Activated CD4-positive, alpha-beta T cell treated with anti-CD3 and anti-CD28 coated beads, Interleukin-2, amount 10 ng/mL, durations not matched to agents 7 days and 5 days (primary cell): ENCODE results near the gene PIGO. TPM values are rescaled to one million over a fixed set of nuclear protein-coding genes. Genes with fewer than 3 reads are reported as not detected.
A peak's percentile ranks its signal among the peaks of the same experiment; 100 is the strongest.

Experiments
- CTCF ChIA-PET: fragments of 350-600 bp; sonication (Branson Sonifier 250); formaldehyde crosslinking; loops from one replicate; lab custom pipeline; 2021; ENCODE audit warnings: antibody characterized with exemption; lab: Charles Lee
- POLR2A ChIA-PET: fragments of 350-600 bp; sonication (Branson Sonifier 250); formaldehyde crosslinking; loops from one replicate; lab custom pipeline; 2021; ENCODE audit warnings: antibody characterized with exemption; lab: Charles Lee
- DNase-seq: peaks from one replicate; pipeline ENCODE4 v3.0.0-alpha.2; 2020
- H3K27ac Mint-ChIP-seq: one replicate; pipeline ENCODE4 v1.8.0; 2021; ENCODE audit warnings: mild to moderate bottlenecking, moderate library complexity, mixed read lengths
- H3K27me3 Mint-ChIP-seq: one replicate; pipeline ENCODE4 v1.8.0; 2021; ENCODE audit warnings: mixed read lengths
- H3K36me3 Mint-ChIP-seq: one replicate; pipeline ENCODE4 v1.8.0; 2021; ENCODE audit warnings: low read depth, mixed read lengths
- H3K4me1 Mint-ChIP-seq: one replicate; pipeline ENCODE4 v1.8.0; 2021; ENCODE audit warnings: mixed read lengths
- H3K4me3 Mint-ChIP-seq: one replicate; pipeline ENCODE4 v1.8.0; 2021; ENCODE audit warnings: mild to moderate bottlenecking, moderate library complexity, mixed read lengths
- H3K9me3 Mint-ChIP-seq: one replicate; pipeline ENCODE4 v1.8.0; 2021; ENCODE audit warnings: mixed read lengths
- total RNA-seq, 2 experiments: library from RNA; stranded (reverse); gene quantifications; one replicate each; pipeline ENCODE4 v1.2.3, GENCODE V29; 2021

Gene PIGO
- total RNA-seq, 2 experiments from 2014 or later, result 22.0 to 29.0 TPM

GRCh38 chr9:35114113-35114839 lies 17.9 kb upstream of the PIGO start:
- Mint-ChIP-seq H3K27me3 (no peaks in the 10 kb centered on the region), H3K4me1 (peaks cover 57% of the 10 kb centered on the region), H3K36me3 (peaks cover 6% of the 10 kb centered on the region), H3K9me3 (no peaks in the 10 kb centered on the region), H3K4me3 (peak overlapping the region; percentile 96), H3K27ac (peak overlapping the region; percentile 95)
- peak; percentile 90 for DNase-seq
- POLR2A ChIA-PET, result interaction anchor here (0.5 kb wide), 1 partner anchor 125 kb away, joined by 4 read pairs; the partner anchor contains the start of gene DNAJB5
- CTCF ChIA-PET, result interaction anchor here (0.6 to 4.7 kb wide), 4 partner anchors 10 to 627 kb away, joined by 3 to 39 read pairs (median 6); partner anchors contain the start of genes PIGO and STOML2

GRCh38 chr9:35112257-35113020 lies 16.0 kb upstream of the PIGO start:
- Mint-ChIP-seq H3K4me1 (peaks cover 64% of the 10 kb centered on the region), H3K27me3 (no peaks in the 10 kb centered on the region), H3K4me3 (peak overlapping the region; percentile 73), H3K27ac (peak overlapping the region; percentile 77), H3K36me3 (peaks cover 11% of the 10 kb centered on the region), H3K9me3 (no peaks in the 10 kb centered on the region)
- CTCF ChIA-PET, result interaction anchor here (1.0 to 3.6 kb wide), 5 partner anchors 9 to 213 kb away, joined by 3 to 16 read pairs (median 3); partner anchors contain the start of genes PIGO and STOML2
- POLR2A ChIA-PET, result interaction anchor here (1.9 kb wide), 1 partner anchor 9 kb away, joined by 6 read pairs; the partner anchor contains the start of gene STOML2
- no peak for DNase-seq

GRCh38 chr9:35111001-35111933 lies 14.9 kb upstream of the PIGO start:
- CTCF ChIA-PET, result interaction anchor here (1.0 to 3.6 kb wide), 6 partner anchors 8 to 211 kb away, joined by 3 to 16 read pairs (median 3); partner anchors contain the start of genes PIGO, STOML2 and UNC13B
- H3K36me3 Mint-ChIP-seq, result peaks cover 15% of the 10 kb centered on the region
- peaks cover 56% of the 10 kb centered on the region for H3K4me1 Mint-ChIP-seq
- peak overlapping the region; percentile 77 for H3K27ac Mint-ChIP-seq
- DNase-seq, result peak; percentile 97
- H3K9me3 Mint-ChIP-seq, result no peaks in the 10 kb centered on the region
- no peaks in the 10 kb centered on the region for H3K27me3 Mint-ChIP-seq
- peak overlapping the region; percentile 73 for H3K4me3 Mint-ChIP-seq
- POLR2A ChIA-PET, result interaction anchor here (0.8 to 1.9 kb wide), 2 partner anchors 8 to 51 kb away, joined by 5 to 6 read pairs; partner anchors contain the start of gene STOML2

DNA sequence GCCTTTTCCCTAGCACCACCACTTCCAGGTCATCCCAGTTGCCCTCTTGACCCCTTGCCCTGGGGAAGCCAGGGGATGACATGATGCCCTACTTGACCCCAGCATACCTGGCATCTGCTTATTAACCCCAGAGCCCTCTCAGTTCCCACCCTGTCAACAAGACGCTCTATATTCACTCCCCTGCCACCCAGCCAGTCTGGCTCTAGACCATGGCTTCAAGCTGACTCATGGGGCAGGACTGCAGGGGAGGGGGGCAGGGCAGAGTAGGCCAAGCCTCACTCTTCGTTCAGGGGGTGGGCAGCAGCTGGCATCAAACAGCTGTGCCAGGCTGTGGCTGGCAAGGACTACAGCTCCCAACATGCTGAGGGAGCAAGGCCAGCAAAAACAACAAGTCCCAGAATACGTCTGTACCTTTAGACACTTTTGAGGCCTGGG lies 14.0 kb upstream of the PIGO start:
- ChIA-PET CTCF (interaction anchor here (1.3 to 3.6 kb wide), 3 partner anchors 13 to 211 kb away, joined by 3 to 16 read pairs (median 9); partner anchors contain the start of genes PIGO and UNC13B), POLR2A (no interaction called here)
- Mint-ChIP-seq H3K36me3 (peaks cover 21% of the 10 kb centered on the region), H3K4me3 (peak overlapping the region; percentile 73), H3K27me3 (no peaks in the 10 kb centered on the region), H3K9me3 (no peaks in the 10 kb centered on the region), H3K27ac (no peak overlapping the region), H3K4me1 (peaks cover 54% of the 10 kb centered on the region)
- DNase-seq, result no peak

DNA sequence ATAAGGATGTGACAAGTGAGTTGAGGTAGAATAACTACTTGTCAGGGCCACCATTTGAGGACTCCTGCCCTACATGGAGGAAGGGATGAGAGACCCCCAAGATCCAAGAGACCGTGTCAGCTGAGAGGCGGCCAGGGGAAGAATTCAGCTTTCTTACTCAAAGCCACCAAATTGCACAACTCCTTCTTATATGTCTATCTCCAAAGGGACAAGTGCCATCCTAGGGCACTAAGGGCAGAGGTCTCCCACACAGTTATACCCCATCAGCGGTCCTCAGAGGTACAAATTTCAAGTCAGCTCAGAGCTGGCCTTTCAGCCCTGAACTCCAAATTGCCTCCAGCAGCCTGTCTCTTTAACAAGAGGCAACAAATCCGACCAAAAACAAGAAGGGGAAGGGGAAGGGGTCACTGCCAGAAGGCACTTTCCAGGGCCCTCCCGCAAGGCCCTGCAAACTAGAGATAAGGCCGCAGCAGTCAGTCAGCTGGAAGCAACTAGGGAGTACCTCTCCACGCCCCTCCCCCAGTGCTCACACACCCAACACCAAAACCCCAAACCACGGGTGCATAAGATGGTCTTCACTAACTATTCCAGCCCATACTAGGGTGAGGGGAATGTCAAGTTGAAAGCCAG lies 12.7 kb upstream of the PIGO start:
- Mint-ChIP-seq H3K9me3 (no peaks in the 10 kb centered on the region), H3K4me3 (no peak overlapping the region), H3K4me1 (peaks cover 48% of the 10 kb centered on the region), H3K27me3 (no peaks in the 10 kb centered on the region), H3K36me3 (peaks cover 23% of the 10 kb centered on the region), H3K27ac (no peak overlapping the region)
- DNase-seq, result no peak
- CTCF ChIA-PET, result interaction anchor here (0.7 to 1.0 kb wide), 2 partner anchors 10 to 12 kb away, joined by 3 to 5 read pairs; partner anchors contain the start of gene PIGO
- POLR2A ChIA-PET, result no interaction called here

DNA sequence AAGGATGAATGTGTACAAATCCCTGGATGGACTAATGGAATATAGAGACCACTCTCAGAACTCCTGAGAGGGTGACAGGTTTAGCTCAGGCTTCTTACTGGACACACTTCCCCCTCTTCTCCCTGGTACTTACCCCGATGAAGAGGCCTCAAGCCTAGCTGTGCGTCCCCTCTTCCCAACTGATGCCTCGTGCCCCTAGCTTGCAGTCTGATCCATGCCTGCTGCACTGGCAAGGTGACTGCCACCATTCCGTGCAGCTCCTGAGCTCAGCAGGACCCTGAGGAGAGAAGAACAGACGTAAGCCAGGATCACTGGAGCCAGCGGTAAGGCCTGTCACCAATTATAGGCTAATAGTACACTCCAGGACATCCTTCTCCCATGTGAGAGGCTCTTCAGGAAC lies 12.1 kb upstream of the PIGO start:
- H3K36me3 Mint-ChIP-seq, result peaks cover 18% of the 10 kb centered on the region
- H3K9me3 Mint-ChIP-seq, result no peaks in the 10 kb centered on the region
- H3K4me1 Mint-ChIP-seq, result peaks cover 47% of the 10 kb centered on the region
- no peak for DNase-seq
- ChIA-PET POLR2A (no interaction called here), CTCF (interaction anchor here (1.0 kb wide), 1 partner anchor 9 kb away, joined by 5 read pairs; no protein-coding TSS in a partner anchor)
- H3K27ac Mint-ChIP-seq, result no peak overlapping the region
- no peak overlapping the region for H3K4me3 Mint-ChIP-seq
- no peaks in the 10 kb centered on the region for H3K27me3 Mint-ChIP-seq

DNA sequence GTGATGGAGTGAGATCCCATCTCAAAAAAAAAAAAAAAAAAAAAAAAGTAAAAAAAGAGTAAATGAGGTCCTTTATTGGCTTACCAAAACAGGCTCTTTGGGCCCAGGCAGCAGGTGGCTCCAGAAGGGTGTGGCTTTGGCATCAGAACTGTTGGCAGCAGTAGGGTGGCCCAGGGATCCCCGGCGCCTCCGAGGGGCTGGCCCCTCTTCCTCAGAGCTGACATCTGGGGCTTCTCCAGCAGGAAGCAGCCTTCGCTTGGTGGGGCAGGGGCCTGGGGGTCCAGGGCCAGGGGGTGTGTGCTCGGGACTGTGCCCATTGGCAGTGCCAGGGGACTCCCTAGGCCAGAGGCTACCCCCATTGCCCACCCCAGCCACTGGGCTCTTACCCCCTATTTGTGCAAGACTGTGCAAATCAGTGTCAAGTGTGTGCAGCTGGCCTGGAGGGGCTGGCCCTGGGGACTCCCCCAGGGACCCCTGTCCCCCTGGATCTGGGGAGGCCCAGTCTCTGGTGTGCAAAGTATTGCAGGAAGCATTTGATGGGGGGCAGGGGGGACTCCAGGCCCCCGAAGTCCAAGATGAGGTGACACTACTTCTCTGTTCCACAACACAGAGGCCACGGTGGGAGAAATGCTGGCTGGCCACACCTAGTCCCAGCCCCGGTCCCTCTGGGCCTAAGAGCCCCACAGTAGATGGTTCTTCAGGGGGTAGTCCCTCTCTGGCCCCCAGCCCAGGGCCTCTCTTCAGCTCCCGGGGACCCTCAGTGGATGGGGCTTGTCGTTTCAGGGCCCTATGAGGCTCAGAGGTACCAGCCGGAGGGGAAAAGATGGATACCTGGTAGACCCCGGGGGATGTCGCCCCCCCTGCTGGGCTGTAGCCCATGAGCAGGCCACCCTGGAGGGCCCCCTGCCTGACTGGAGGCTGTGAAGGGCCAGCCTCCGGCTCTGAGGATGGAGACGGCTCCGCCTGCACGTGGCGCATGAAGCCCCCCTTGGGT lies 11.2 kb upstream of the PIGO start:
- Mint-ChIP-seq H3K9me3 (no peaks in the 10 kb centered on the region), H3K27me3 (no peaks in the 10 kb centered on the region), H3K36me3 (peaks cover 21% of the 10 kb centered on the region), H3K27ac (no peak overlapping the region), H3K4me1 (peaks cover 49% of the 10 kb centered on the region), H3K4me3 (no peak overlapping the region)
- ChIA-PET CTCF (interaction anchor here (0.9 to 6.6 kb wide), 6 partner anchors 8 to 38 kb away, joined by 3 to 39 read pairs (median 4); partner anchors contain the start of genes ATOSB, FANCG and PIGO), POLR2A (no interaction called here)
- no peak for DNase-seq

DNA sequence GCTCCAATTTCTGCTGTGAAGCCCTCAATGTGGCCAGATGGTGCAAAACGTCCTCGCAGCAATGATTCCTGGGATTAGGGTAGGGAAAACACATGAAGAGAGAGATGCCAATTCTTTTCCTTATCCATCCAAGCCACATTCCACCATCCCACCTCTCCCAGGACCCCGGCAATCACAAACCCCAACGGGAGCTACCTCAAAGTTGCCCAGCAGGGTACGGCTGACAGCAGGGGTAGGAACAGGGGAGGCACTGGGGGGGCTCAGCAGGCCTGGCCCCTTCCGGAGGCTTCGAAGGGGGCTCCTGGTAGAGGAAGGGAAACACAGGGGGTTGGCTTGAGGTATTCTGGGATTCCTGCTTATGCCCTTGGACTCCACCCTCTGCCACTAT lies 9.9 kb upstream of the PIGO start:
- peaks cover 47% of the 10 kb centered on the region for H3K4me1 Mint-ChIP-seq
- ChIA-PET CTCF (interaction anchor here (1.0 to 6.6 kb wide), 5 partner anchors 9 to 37 kb away, joined by 3 to 39 read pairs (median 4); partner anchors contain the start of genes ATOSB and PIGO), POLR2A (no interaction called here)
- H3K4me3 Mint-ChIP-seq, result no peak overlapping the region
- H3K27me3 Mint-ChIP-seq, result no peaks in the 10 kb centered on the region
- H3K36me3 Mint-ChIP-seq, result peaks cover 26% of the 10 kb centered on the region
- no peak for DNase-seq
- no peaks in the 10 kb centered on the region for H3K9me3 Mint-ChIP-seq
- no peak overlapping the region for H3K27ac Mint-ChIP-seq

DNA sequence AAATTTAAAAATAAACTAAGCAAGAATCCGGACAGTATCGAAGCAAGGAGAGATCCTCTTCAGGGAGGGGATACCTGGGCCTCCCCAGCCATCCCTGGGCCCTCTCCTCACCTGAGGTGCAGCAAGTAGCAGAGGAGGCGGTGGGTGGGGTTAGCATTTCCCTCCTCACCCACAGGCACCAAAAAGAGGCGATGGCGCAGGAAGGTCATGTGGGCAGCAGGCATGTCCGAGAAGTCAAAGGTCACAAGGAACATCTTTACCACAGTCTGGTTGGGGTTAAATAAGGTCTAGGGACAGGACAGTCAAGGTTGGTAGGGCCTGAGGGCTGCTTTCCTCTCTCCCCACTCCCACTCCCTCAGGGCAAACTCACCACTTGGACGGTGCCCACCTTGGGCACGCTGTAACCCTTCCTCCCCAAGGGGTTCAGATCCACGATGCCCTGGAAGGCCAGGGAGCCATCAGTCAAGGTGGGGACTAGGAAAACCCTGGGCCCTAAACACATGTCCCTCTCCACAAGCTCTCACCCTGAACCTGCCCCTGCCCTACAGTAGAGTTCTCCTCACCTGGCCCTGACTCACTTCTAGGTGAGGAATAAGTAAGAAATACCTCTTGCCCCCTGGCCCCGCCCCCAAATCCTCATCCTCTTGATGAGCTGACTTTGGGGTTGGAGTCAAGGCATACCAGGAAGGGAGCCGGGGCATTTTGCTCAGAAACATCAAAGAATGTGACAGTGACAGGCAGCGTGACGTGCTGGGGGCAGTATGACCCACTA lies 9.4 kb upstream of the PIGO start:
- Mint-ChIP-seq H3K36me3 (peaks cover 31% of the 10 kb centered on the region), H3K9me3 (no peaks in the 10 kb centered on the region), H3K27ac (no peak overlapping the region), H3K4me1 (peaks cover 48% of the 10 kb centered on the region), H3K27me3 (no peaks in the 10 kb centered on the region), H3K4me3 (no peak overlapping the region)
- ChIA-PET POLR2A (no interaction called here), CTCF (interaction anchor here (1.0 to 6.6 kb wide), 4 partner anchors 9 to 34 kb away, joined by 3 to 39 read pairs (median 7); partner anchors contain the start of genes ATOSB and PIGO)
- no peak for DNase-seq

- Mint-ChIP-seq H3K4me3 (no peak overlapping the region), H3K27ac (no peak overlapping the region), H3K9me3 (no peaks in the 10 kb centered on the region), H3K4me1 (peaks cover 46% of the 10 kb centered on the region), H3K27me3 (no peaks in the 10 kb centered on the region), H3K36me3 (peaks cover 37% of the 10 kb centered on the region)
- POLR2A ChIA-PET, result no interaction called here
- CTCF ChIA-PET, result interaction anchor here (2.5 to 6.6 kb wide), 2 partner anchors 11 to 26 kb away, joined by 19 to 39 read pairs; partner anchors contain the start of genes ATOSB and FANCG
- no peak for DNase-seq
These were observed 8.7 kb upstream of the PIGO start for GRCh38 chr9:35105126-35105525.
